Measurements from ENCODE around the gene SSC5D.
"Not testable (repeated sequence)": the region's sequence is repeated elsewhere in the genome, so short reads cannot be mapped to it uniquely, and the experiment has no call there.

Gene SSC5D

DNA sequence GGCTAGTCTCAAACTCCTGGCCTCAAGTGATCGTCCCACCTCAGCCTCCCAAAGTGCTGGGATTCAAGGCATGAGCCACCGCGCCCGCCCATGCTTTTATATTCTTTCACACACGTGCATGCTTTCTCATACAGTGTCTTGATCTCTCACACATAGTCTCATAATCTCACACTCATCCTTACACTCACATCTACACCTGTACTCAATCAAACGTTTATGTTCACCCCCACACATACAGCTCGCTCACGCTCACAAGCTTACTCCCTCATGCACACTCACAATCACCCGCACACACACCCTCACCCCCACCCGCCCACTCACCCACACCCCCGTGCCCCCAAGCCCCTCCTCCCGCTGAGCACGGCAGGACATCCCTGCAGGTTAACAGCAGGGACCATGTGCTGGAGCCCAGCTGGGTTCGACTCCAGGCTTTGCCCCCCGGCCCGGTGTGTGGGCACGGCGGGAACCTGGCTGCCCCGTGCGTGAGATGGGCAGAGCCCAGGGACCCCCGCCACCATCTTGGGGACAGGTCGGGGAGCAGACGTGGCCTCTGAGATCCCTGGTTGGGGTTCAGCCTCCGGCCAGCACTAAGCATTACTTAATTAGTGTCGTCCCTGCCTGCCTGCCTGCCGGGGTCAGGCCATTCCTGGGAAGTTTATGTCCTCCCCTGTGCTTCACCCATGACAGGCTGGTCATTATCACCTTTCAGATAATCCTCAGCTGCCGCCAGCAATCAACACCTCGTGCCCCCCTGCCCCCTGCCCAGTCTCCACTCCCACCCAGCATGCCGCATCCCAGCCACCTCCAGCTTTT lies 37.3 kb downstream of the SSC5D start:
- Histone ChIP-seq H3K9ac (ENCODE audit: low read depth, low read length) (no peak overlapping the region), H3K4me3 (ENCODE audit: low read depth, low read length) (no peak overlapping the region), H3K27ac (ENCODE audit: low read depth, low read length) (peak overlapping the region; percentile 0), H3K27me3 (ENCODE audit: control insufficient read depth, insufficient read depth, low read length) (no peaks in the 10 kb centered on the region), H3K36me3 (ENCODE audit: control insufficient read depth, insufficient read depth, low read length) (no peaks in the 10 kb centered on the region), H3K4me1 (ENCODE audit: control insufficient read depth, insufficient read depth, low read length) (peaks cover 8% of the 10 kb centered on the region; the same call in 1 of the 2 replicates), H3K9me3 (ENCODE audit: control insufficient read depth, insufficient read depth, low read length) (no peaks in the 10 kb centered on the region)

DNA sequence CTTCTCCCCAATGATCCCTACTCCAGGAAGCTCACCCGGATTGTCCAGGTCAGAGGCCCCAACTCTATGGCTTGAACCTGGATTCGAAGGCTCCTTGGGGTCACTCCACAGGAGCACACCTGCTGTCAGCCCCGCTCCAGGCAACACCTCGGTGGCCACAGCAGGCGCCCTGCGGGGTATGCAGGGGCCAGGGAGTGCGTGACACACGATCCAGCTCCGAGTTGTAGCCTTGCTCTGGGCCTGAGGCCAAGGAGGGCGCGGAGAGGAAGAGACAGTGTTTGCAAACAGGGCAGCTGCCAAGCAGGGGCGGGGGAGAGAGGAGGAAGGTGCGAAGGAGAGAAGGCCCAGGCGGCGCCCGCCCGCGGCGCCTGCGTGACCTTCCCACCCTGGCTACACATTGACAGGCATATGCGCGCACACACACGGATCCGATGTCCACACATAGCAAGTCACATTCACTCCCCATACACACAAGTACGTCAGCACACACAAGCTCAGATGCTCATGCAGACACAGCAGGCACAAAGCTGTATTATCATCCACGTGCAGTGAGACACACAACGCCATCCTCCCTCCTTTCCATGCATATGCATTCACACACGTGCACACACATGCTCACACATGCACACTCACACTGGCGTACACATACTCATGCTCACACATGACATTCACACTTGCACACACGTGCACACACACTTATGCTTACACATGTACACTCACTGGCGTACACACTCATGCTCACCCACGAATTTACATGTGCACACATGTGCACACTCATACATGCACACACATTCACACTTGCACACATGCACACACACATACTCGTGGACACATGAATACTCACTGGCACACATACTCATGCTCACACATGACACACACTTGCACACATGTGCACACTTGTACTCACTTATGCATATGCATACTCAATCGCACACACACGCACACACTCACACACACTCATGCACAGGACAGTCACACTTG lies 38.3 kb downstream of the SSC5D start:
- no peaks in the 10 kb centered on the region for H3K27me3 ChIP-seq (ENCODE audit: control insufficient read depth, insufficient read depth, low read length)
- H3K4me3 ChIP-seq (ENCODE audit: low read depth, low read length) = no peak overlapping the region
- no peaks in the 10 kb centered on the region for H3K36me3 ChIP-seq (ENCODE audit: control insufficient read depth, insufficient read depth, low read length)
- H3K9ac ChIP-seq (ENCODE audit: low read depth, low read length) = no peak overlapping the region
- H3K27ac ChIP-seq (ENCODE audit: low read depth, low read length) = peak overlapping the region; percentile 0
- peaks cover 8% of the 10 kb centered on the region; the same call in 1 of the 2 replicates for H3K4me1 ChIP-seq (ENCODE audit: control insufficient read depth, insufficient read depth, low read length)
- H3K9me3 ChIP-seq (ENCODE audit: control insufficient read depth, insufficient read depth, low read length) = no peaks in the 10 kb centered on the region

- Histone ChIP-seq H3K27me3 (ENCODE audit: control insufficient read depth, insufficient read depth, low read length) (no peaks in the 10 kb centered on the region), H3K27ac (ENCODE audit: low read depth, low read length) (no peak overlapping the region), H3K9ac (ENCODE audit: low read depth, low read length) (no peak overlapping the region), H3K36me3 (ENCODE audit: control insufficient read depth, insufficient read depth, low read length) (no peaks in the 10 kb centered on the region), H3K4me3 (ENCODE audit: low read depth, low read length) (no peak overlapping the region), H3K4me1 (ENCODE audit: control insufficient read depth, insufficient read depth, low read length) (peaks cover 8% of the 10 kb centered on the region; the same call in 1 of the 2 replicates), H3K9me3 (ENCODE audit: control insufficient read depth, insufficient read depth, low read length) (no peaks in the 10 kb centered on the region)
These were observed 39.2 kb downstream of the SSC5D start for GRCh38 chr19:55527197-55528029.

DNA sequence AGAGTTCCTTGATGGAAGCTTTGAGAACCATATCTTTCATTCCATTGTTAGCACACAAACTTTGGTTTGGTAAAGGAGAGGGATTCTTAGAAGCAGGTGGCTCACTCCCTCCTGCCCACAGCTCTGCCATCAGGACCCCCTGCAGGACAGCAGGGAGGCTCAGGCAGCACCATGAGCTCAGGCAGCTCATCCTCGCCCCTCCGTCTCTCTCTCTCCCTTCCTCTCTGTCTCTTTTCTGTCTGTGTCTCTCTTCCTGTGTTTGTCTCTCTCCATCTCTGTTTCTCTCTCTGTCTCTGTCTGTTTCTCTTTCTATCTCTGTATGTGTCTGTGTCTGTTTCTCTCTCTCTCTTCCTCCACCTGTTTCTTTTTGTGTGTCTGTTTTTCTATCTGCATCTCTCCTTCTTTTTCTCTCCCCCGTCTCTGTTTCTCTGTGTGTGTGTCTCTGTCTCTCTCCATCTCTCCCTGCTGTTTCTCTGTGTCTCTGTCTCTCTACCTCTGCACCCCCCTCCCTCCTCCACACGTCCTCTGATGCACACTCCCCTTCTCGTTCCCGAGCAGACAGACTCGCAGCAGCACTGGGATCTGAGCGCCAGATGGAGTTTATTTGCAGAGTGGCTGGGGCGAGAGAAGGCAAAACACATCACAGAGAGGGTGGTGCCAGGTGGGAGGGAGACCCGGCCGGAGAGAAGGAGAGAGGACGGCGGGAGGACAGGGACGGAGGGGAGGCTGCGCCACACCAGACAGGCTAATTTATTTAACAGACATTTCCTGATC lies 40.0 kb downstream of the SSC5D start:
- no peaks in the 10 kb centered on the region for H3K36me3 ChIP-seq (ENCODE audit: control insufficient read depth, insufficient read depth, low read length)
- H3K27ac ChIP-seq (ENCODE audit: low read depth, low read length) = no peak overlapping the region
- H3K4me1 ChIP-seq (ENCODE audit: control insufficient read depth, insufficient read depth, low read length) = peaks cover 8% of the 10 kb centered on the region; the same call in 1 of the 2 replicates
- no peaks in the 10 kb centered on the region for H3K9me3 ChIP-seq (ENCODE audit: control insufficient read depth, insufficient read depth, low read length)
- H3K9ac ChIP-seq (ENCODE audit: low read depth, low read length) = no peak overlapping the region
- H3K27me3 ChIP-seq (ENCODE audit: control insufficient read depth, insufficient read depth, low read length) = no peaks in the 10 kb centered on the region
- H3K4me3 ChIP-seq (ENCODE audit: low read depth, low read length) = no peak overlapping the region

DNA sequence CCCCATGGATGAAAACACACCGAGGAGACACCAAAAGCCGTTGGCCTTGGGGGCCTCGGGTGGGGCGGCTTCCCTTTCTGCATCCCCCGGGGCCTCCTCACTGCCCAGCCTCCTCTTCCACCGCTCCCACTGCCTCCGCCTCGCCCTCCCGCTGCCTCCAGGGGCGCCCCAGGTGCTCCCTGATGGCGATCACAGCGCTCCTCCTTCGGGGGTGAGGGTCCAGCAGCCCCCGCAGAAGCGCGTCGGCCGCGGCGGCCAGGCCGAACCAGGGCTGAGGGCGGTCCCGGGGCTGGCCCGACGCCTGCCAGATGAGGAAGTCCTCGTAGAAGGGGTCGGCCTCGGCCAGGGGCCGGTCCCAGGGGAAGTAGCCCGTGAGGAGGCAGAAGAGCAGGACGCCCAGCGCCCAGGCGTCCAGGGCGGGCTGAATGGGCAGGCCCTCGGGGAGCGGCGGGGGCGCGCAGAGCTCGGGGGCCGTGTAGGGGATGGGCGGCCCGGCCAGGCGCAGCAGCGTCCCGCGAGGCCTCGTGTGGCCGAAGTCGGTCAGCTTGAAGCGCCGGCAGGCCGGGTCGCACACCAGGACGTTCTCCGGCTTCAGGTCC lies 41.5 kb downstream of the SSC5D start:
- Histone ChIP-seq H3K36me3 (ENCODE audit: control insufficient read depth, insufficient read depth, low read length) (no peaks in the 10 kb centered on the region), H3K27me3 (ENCODE audit: control insufficient read depth, insufficient read depth, low read length) (no peaks in the 10 kb centered on the region), H3K4me3 (ENCODE audit: low read depth, low read length) (no peak overlapping the region), H3K9ac (ENCODE audit: low read depth, low read length) (no peak overlapping the region), H3K4me1 (ENCODE audit: control insufficient read depth, insufficient read depth, low read length) (peaks cover 8% of the 10 kb centered on the region; the same call in 1 of the 2 replicates), H3K9me3 (ENCODE audit: control insufficient read depth, insufficient read depth, low read length) (no peaks in the 10 kb centered on the region), H3K27ac (ENCODE audit: low read depth, low read length) (no peak overlapping the region)

- H3K27ac ChIP-seq (ENCODE audit: low read depth, low read length) = no peak overlapping the region
- H3K9ac ChIP-seq (ENCODE audit: low read depth, low read length) = no peak overlapping the region
- H3K4me1 ChIP-seq (ENCODE audit: control insufficient read depth, insufficient read depth, low read length) = peaks cover 8% of the 10 kb centered on the region; the same call in 1 of the 2 replicates
- H3K4me3 ChIP-seq (ENCODE audit: low read depth, low read length) = no peak overlapping the region
- no peaks in the 10 kb centered on the region for H3K9me3 ChIP-seq (ENCODE audit: control insufficient read depth, insufficient read depth, low read length)
- no peaks in the 10 kb centered on the region for H3K27me3 ChIP-seq (ENCODE audit: control insufficient read depth, insufficient read depth, low read length)
- no peaks in the 10 kb centered on the region for H3K36me3 ChIP-seq (ENCODE audit: control insufficient read depth, insufficient read depth, low read length)
These were observed 42.8 kb downstream of the SSC5D start for GRCh38 chr19:55530996-55531395.

- not testable (repeated sequence) for H3K4me1 ChIP-seq (ENCODE audit: control insufficient read depth, insufficient read depth, low read length); H3K36me3 ChIP-seq (ENCODE audit: control insufficient read depth, insufficient read depth, low read length); H3K27ac ChIP-seq (ENCODE audit: low read depth, low read length); H3K9me3 ChIP-seq (ENCODE audit: control insufficient read depth, insufficient read depth, low read length); H3K9ac ChIP-seq (ENCODE audit: low read depth, low read length); H3K4me3 ChIP-seq (ENCODE audit: low read depth, low read length); H3K27me3 ChIP-seq (ENCODE audit: control insufficient read depth, insufficient read depth, low read length)
These were observed 46.0 kb downstream of the SSC5D start for GRCh38 chr19:55534280-55534679.

- Histone ChIP-seq H3K4me1 (ENCODE audit: control insufficient read depth, insufficient read depth, low read length) (peaks cover 4% of the 10 kb centered on the region), H3K4me3 (ENCODE audit: low read depth, low read length) (no peak overlapping the region), H3K27ac (ENCODE audit: low read depth, low read length) (no peak overlapping the region), H3K27me3 (ENCODE audit: control insufficient read depth, insufficient read depth, low read length) (no peaks in the 10 kb centered on the region), H3K36me3 (ENCODE audit: control insufficient read depth, insufficient read depth, low read length) (no peaks in the 10 kb centered on the region), H3K9me3 (ENCODE audit: control insufficient read depth, insufficient read depth, low read length) (no peaks in the 10 kb centered on the region), H3K9ac (ENCODE audit: low read depth, low read length) (no peak overlapping the region)
These were observed 47.1 kb downstream of the SSC5D start for GRCh38 chr19:55535173-55535964.

- Histone ChIP-seq H3K9me3 (ENCODE audit: control insufficient read depth, insufficient read depth, low read length) (no peaks in the 10 kb centered on the region), H3K4me3 (ENCODE audit: low read depth, low read length) (no peak overlapping the region), H3K9ac (ENCODE audit: low read depth, low read length) (no peak overlapping the region), H3K27ac (ENCODE audit: low read depth, low read length) (no peak overlapping the region), H3K27me3 (ENCODE audit: control insufficient read depth, insufficient read depth, low read length) (no peaks in the 10 kb centered on the region), H3K4me1 (ENCODE audit: control insufficient read depth, insufficient read depth, low read length) (peaks cover 4% of the 10 kb centered on the region), H3K36me3 (ENCODE audit: control insufficient read depth, insufficient read depth, low read length) (no peaks in the 10 kb centered on the region)
These were observed 47.7 kb downstream of the SSC5D start for GRCh38 chr19:55535965-55536350.
